Loucy (cell line): Measurements from ENCODE around the gene GOLGA6L7.
"Not testable (repeated sequence)": the region's sequence is repeated elsewhere in the genome, so short reads cannot be mapped to it uniquely, and the experiment has no call there.

Experiments
- CTCF ChIP-seq: fragments of 200-600 bp; sonication (generic); conservative IDR thresholded peaks from 2 replicates; pipeline ENCODE4 v1.5.1; 2014; ENCODE audit warnings: mild to moderate bottlenecking, antibody characterized with exemption, low read length
- EZH2phosphoT487 ChIP-seq: fragments of 200-600 bp; IDR thresholded peaks from 2 replicates; pipeline ENCODE4 v1.6.1; 2018; ENCODE audit warnings: antibody characterized with exemption, mild to moderate bottlenecking, moderate library complexity, borderline replicate concordance

GRCh38 chr15:28810444-28810843 lies 38.0 kb downstream of the GOLGA6L7 start:
- not testable (repeated sequence) for TF ChIP-seq CTCF, EZH2phosphoT487
